Body of pancreas (tissue), 4 donors: ENCODE measurements around the gene SEMA3A.

Experiments
- POLR2A ChIP-seq, 3 donors: fragments of 450-650 bp; IDR thresholded peaks; one replicate each; pipeline ENCODE4 v1.6.1; 2016; ENCODE audit warnings: antibody characterized with exemption in 3 of 3, mild to moderate bottlenecking in 2 of 3
- TF ChIP-seq, protein P1 (sequence below), 7 experiments: fragments of 450-650 bp in 4 of 7; fragments of 200-600 bp in 3 of 7; sonication (generic) in 3 of 7; IDR thresholded peaks; one replicate each; pipeline ENCODE4 v1.5.1; 2016 to 2019; ENCODE audit warnings: antibody characterized with exemption in 7 of 7

GRCh38 chr7:84085998-84086397 lies 108.6 kb downstream of the SEMA3A start:
- TF ChIP-seq, protein P1, sequence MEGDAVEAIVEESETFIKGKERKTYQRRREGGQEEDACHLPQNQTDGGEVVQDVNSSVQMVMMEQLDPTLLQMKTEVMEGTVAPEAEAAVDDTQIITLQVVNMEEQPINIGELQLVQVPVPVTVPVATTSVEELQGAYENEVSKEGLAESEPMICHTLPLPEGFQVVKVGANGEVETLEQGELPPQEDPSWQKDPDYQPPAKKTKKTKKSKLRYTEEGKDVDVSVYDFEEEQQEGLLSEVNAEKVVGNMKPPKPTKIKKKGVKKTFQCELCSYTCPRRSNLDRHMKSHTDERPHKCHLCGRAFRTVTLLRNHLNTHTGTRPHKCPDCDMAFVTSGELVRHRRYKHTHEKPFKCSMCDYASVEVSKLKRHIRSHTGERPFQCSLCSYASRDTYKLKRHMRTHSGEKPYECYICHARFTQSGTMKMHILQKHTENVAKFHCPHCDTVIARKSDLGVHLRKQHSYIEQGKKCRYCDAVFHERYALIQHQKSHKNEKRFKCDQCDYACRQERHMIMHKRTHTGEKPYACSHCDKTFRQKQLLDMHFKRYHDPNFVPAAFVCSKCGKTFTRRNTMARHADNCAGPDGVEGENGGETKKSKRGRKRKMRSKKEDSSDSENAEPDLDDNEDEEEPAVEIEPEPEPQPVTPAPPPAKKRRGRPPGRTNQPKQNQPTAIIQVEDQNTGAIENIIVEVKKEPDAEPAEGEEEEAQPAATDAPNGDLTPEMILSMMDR (IDR thresholded peaks at IDR 0.05): no peak
- no peak for TF ChIP-seq POLR2A (IDR thresholded peaks at IDR 0.05)
